HG03571 (cell line): ENCODE measurements around the gene RC3H1.

Experiments
- ATAC-seq: cut with Tn5 transposase; IDR thresholded peaks from one replicate; pipeline ENCODE4 v1.9.1; 2021; ENCODE audit not compliant: unreplicated experiment

RC3H1 gene

DNA sequence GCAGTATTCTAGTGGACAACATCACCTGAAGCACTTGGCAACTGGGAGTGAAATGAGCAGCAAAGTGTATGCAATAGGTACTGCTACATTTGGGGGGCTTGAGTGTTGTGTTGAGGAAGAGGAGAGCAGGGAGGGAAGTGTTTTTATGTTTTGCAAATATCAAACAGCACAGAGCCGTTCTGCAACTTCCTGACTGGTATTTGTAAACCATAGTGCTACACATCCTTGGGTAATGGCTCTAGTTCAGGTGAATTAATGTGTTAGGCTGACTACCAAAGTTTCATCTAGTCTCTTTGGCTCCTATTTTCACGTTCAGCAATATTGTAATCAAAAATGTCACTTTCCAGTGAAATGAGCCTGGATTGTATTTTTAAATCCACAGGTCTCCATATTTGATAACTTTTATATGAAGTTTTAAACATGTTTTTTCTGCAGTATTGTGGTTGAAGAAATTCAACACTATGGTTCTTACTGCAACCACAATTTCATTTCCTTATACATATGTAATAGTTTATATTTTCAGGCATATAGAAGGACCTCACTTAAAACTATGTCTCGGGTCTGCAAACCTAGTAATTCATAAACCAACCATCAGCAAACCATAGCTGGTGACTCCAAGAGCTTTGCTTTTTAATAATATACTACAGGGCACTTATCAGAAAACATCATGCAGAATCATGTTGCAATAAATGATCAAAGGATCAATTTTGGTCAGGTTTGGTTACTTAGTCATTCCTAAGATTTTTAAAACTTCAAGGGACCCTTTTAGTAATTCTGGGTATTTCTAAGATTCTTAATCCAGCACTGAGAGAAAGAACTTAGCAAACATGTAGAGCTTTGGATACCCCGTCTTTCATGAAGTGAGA, 135.2 kb downstream of the RC3H1 start:
- ATAC-seq: no peak

DNA sequence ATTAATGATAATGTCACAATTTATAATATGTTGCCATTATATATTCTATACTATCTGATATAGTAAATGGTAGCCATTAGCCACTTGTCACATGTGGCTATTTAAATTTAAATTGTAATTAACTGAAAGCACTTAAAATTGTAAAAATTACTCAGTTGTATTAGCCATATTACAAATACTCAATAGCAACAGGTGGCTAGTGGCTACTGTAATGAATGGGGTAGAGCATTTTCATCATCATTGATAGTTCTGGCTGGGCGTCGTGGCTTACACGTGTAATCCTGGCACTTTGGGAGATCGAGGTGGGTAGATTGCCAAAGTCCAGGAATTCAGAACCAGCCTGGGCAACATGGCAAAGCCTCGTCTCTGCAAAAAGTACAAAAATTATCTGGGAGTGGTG, 137.5 kb downstream of the RC3H1 start:
- ATAC-seq: no peak
